HAP-1 (cell line): ENCODE results near the gene FRY.

Experiments
- DNase-seq, 2 experiments: peaks; one replicate each; pipeline ENCODE4 v3.0.0-alpha.2; 2016 to 2020; ENCODE audit warnings: low spot score in 2 of 2
- H3K27me3 ChIP-seq: fragments of 250-450 bp; sonication (Bioruptor Pico); 2 replicates; pipeline ENCODE4 v1.5.1; 2020; ENCODE audit warnings: low read depth, mild to moderate bottlenecking, moderate library complexity
- H3K36me3 ChIP-seq: fragments of 250-450 bp; sonication (Bioruptor Pico); replicated peaks from 2 replicates; pipeline ENCODE4 v1.5.1; 2020; ENCODE audit warnings: mild to moderate bottlenecking
- H3K4me1 ChIP-seq: fragments of 250-450 bp; sonication (Bioruptor Pico); 2 replicates; pipeline ENCODE4 v1.5.1; 2020; ENCODE audit warnings: mild to moderate bottlenecking
- H3K4me3 ChIP-seq: fragments of 250-450 bp; sonication (Bioruptor Pico); 2 replicates; pipeline ENCODE4 v1.5.1; 2020; ENCODE audit warnings: mild to moderate bottlenecking, moderate library complexity
- H3K9me3 ChIP-seq: fragments of 250-450 bp; sonication (Bioruptor Pico); 2 replicates; pipeline ENCODE4 v1.5.1; 2020; ENCODE audit warnings: mild to moderate bottlenecking, moderate library complexity
- in situ Hi-C: fragments of 300-500 bp; cut with MboI; formaldehyde crosslinking; loops from 3 replicates; pipeline ENCODE4 v1.14.3; 2020; ENCODE audit warnings: low sequenced_read_pairs, inconsistent platforms, mixed read lengths

The FRY gene

DNA sequence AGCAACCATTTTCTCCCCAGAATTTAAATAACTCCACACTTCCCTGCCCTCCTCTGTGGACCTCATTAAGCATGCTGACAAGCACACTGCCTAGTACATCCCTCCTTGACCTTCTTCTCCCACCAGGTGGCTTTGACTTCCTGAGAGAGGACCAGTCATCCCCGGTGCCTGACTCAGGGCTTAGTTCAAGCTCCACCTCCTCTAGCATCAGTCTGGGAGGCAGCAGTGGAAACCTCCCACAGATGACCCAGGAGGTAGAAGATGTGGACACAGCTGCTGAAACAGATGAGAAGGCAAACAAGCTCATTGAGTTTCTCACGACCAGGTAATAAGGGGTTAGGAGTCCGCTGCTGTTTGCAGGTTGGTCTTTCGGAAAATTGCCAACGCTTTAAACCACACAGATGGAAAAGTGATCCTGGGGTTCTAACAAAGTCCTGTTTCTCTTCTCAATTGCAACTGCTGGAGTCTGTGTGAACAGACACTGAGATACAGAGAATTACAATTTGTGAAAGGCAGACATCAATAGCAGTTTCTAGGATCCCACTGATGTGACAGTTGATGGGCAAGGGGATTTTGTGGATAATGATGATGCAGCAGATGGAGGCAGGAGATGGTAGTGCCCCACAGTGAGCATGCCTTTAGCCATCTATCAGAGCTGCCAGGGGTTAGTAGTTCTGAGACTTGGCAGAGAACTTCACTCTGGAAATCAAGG lies 196.9 kb downstream of the FRY start:
- Histone ChIP-seq H3K4me3 (no peak overlapping the region), H3K4me1 (peaks cover 8% of the 10 kb centered on the region), H3K9me3 (no peaks in the 10 kb centered on the region), H3K27me3 (no peaks in the 10 kb centered on the region), H3K36me3 (no peaks in the 10 kb centered on the region)
- in situ Hi-C loops, result no loop called here
- no peak for DNase-seq

DNA sequence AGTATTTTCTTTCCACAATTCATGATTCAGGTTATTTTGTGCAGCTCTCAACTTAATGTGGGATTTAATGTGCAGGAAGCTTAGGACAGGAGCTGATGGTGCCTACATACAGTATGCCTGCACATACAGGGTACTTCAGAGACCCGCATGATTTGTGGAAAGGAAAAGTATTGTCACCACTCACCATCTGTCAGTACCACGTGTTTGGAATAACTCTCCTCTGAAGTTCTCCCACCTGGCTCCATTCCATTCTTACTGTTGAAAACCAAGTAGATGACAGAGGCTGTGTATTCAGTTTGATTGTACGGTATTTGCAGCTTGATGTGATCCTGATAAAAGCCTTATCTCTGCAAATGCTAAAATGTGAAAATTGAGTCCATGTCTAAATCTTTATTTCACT lies 197.9 kb downstream of the FRY start:
- H3K4me1 ChIP-seq, result peaks cover 8% of the 10 kb centered on the region
- no peak for DNase-seq

DNA sequence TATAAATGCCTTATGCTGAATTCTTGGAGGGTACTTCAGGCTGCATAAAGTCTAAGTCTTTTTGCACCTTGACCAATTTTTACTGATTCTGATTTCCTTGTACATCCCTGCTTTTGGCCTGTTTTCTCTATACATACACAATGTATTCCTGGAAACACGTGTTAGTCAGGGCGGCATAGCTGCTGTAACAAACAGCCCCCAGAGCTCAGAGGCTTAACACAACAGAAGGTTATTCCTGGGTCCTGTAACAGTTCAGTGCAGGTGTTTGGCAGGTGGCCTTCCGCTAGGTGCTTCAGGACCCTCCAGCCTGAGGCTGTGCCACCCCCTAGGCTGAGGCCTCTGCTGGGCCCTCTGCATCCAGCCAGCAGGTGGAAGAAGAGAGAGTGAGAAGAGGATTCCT lies 200.7 kb downstream of the FRY start:
- no peak overlapping the region for H3K4me3 ChIP-seq
- H3K9me3 ChIP-seq, result no peaks in the 10 kb centered on the region
- DNase-seq, result no peak
- no peaks in the 10 kb centered on the region for H3K27me3 ChIP-seq
- H3K4me1 ChIP-seq, result peaks cover 5% of the 10 kb centered on the region
- no peaks in the 10 kb centered on the region for H3K36me3 ChIP-seq
- in situ Hi-C loops, result no loop called here

More for the DNA sequence above, 197.9 kb downstream of the FRY start:
- no peaks in the 10 kb centered on the region for H3K36me3 ChIP-seq
- in situ Hi-C loops, result no loop called here
- H3K9me3 ChIP-seq, result no peaks in the 10 kb centered on the region
- H3K27me3 ChIP-seq, result no peaks in the 10 kb centered on the region
- H3K4me3 ChIP-seq, result no peak overlapping the region

DNA sequence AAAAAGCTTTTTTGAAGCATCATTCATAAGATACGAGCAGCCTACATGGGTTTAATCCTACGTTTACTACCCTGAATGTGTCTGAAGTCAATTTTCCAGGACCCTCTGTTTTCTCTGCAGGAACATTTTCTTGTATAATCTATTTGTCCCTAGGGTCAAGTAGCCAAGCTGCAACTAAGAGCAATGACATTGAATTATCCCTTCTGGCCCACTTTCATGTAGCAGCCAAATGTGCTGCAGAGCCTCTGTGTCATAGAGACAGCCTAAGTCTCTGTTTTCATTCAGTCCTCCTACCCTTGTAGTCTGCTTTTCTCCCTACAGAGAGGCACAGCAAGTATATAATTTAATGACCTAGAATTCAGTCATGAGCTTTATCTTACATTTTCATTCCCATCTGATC lies 201.5 kb downstream of the FRY start:
- in situ Hi-C loops, result no loop called here
- no peaks in the 10 kb centered on the region for H3K27me3 ChIP-seq
- no peak overlapping the region for H3K4me3 ChIP-seq
- H3K4me1 ChIP-seq, result peaks cover 5% of the 10 kb centered on the region
- no peaks in the 10 kb centered on the region for H3K9me3 ChIP-seq
- no peak for DNase-seq
- H3K36me3 ChIP-seq, result no peaks in the 10 kb centered on the region

DNA sequence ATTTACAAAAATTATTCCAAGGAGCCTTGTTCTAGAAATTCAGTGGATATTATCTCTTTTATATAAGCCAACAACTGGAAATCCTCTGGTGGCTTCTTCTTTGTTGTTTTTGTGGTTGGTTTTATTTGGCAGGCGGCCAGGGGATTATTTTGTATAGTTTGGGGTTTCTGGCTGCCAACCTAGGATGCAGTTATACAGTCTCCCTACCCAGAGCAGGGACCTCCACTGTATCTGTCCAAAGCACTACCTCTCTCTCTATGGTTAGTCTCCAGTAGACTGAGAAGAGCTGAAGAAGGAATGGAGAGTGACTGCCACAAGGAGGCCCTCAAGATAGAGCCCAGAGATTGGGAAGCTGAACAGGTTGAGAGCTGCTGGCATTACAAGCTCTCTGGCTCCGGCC lies 203.3 kb downstream of the FRY start:
- peak in 1 of 2 experiments; percentile 30 for DNase-seq
- Histone ChIP-seq H3K36me3 (no peaks in the 10 kb centered on the region), H3K4me1 (peaks cover 5% of the 10 kb centered on the region), H3K4me3 (no peak overlapping the region), H3K27me3 (no peaks in the 10 kb centered on the region), H3K9me3 (no peaks in the 10 kb centered on the region)
- in situ Hi-C loops, result no loop called here

DNA sequence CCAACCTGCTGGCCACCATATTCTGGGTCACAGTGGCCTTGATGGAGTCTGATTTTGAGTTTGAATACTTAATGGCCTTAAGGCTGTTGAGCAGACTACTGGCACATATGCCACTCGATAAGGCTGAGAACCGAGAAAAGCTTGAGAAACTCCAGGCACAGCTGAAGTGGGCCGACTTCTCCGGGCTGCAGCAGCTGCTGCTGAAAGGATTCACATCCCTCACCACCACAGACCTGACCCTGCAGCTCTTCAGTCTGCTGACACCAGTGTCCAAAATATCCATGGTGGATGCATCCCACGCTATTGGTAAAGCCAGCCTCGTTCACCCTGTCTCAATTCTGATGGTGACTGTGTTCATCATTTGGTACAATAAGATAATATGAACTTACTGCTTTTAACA lies 206.1 kb downstream of the FRY start:
- no peaks in the 10 kb centered on the region for H3K9me3 ChIP-seq
- no peak for DNase-seq
- in situ Hi-C loops, result no loop called here
- peaks cover 3% of the 10 kb centered on the region for H3K4me1 ChIP-seq
- no peak overlapping the region for H3K4me3 ChIP-seq
- H3K27me3 ChIP-seq, result no peaks in the 10 kb centered on the region
- no peaks in the 10 kb centered on the region for H3K36me3 ChIP-seq

DNA sequence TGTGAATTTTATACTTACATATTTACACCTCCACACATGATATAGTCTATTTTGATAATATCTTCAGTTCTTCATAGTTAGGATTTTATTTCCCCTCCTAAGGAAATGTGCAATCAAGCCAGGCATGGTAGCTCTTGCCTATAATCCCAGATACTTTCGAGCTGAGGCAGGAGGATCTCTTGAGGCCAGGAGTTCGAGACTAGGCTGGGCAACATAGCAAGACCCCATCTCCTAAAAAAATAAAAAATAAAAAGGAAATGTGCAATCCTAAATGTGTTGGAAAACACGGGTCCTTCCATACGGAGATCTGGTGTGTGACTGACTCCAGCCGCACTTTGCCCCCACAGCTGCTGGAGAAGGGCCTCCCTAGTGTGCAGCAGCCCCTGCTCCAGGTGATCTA lies 212.1 kb downstream of the FRY start:
- Histone ChIP-seq H3K9me3 (no peaks in the 10 kb centered on the region), H3K4me3 (no peak overlapping the region), H3K4me1 (no peaks in the 10 kb centered on the region; the same call in 1 of the 2 replicates), H3K36me3 (no peaks in the 10 kb centered on the region), H3K27me3 (no peaks in the 10 kb centered on the region)
- in situ Hi-C loops, result no loop called here
- no peak for DNase-seq

DNA sequence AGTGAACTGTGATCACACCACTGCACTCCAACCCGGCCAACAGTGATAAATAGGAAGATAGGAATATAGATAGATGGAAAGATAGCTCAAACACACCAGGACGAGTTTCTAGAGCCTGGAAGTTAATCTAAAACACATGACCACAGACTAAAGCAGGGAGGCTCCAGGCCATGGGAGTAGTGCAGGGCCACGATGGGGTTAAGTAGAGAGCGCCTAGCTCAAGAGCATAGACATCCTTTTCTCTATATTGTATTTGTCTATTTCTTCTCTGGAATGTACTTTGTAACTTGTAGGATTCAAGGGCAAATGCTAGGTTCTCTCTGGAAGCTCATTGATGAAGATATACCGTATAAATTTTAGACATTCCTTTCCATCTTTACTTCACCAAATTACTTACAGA lies 214.0 kb downstream of the FRY start:
- in situ Hi-C loops, result no loop called here
- no peak for DNase-seq

DNA sequence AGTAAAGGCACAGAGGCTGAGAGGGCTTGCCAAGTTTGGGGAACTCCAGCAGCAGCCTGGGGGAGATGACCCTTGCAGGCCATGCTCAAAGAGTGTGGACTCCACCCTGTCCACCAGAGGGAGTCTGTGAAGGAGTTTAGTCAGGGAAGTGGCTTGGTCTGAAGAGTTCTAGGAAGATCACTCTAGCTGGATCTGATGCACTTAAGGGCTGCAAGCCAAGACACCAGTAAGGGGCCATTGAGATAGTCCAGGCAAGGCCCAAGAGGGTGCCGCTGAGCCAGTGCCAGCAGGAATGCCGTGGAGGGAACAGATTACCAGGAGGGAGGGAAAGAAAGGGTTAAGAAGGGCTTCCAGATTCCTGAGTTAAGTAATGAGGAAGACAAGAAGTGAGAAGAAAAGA lies 214.9 kb downstream of the FRY start:
- in situ Hi-C loops, result no loop called here
- no peak overlapping the region for H3K4me3 ChIP-seq
- no peaks in the 10 kb centered on the region for H3K27me3 ChIP-seq
- H3K4me1 ChIP-seq, result no peaks in the 10 kb centered on the region; the same call in 1 of the 2 replicates
- no peaks in the 10 kb centered on the region for H3K9me3 ChIP-seq
- peak; percentile 69 to 80 for DNase-seq
- H3K36me3 ChIP-seq, result no peaks in the 10 kb centered on the region

More for the DNA sequence above, 214.0 kb downstream of the FRY start:
- Histone ChIP-seq H3K4me3 (no peak overlapping the region), H3K27me3 (no peaks in the 10 kb centered on the region), H3K9me3 (no peaks in the 10 kb centered on the region), H3K36me3 (no peaks in the 10 kb centered on the region), H3K4me1 (no peaks in the 10 kb centered on the region; the same call in 1 of the 2 replicates)

DNA sequence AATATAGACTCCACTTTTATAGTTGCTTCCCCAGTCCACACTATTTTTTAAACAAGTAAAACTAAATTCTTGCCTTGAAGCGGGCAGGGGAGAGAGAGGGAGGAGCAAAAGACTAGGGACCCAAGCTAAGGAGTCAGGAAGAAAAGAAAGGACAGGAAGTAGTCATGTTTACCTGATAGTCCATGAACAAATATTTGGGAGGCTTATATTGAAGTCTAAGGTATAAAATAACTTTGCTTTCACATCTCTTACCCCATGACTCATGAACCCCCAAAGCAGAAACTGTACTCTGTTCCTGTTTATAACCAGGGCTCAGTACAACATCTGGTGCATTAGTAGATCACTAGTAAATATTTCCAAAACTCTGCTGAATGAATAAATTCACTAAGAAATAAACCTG lies 216.3 kb downstream of the FRY start:
- Histone ChIP-seq H3K4me1 (no peaks in the 10 kb centered on the region), H3K36me3 (no peaks in the 10 kb centered on the region), H3K4me3 (no peak overlapping the region), H3K27me3 (no peaks in the 10 kb centered on the region), H3K9me3 (no peaks in the 10 kb centered on the region)
- in situ Hi-C loops, result no loop called here
- no peak for DNase-seq

DNA sequence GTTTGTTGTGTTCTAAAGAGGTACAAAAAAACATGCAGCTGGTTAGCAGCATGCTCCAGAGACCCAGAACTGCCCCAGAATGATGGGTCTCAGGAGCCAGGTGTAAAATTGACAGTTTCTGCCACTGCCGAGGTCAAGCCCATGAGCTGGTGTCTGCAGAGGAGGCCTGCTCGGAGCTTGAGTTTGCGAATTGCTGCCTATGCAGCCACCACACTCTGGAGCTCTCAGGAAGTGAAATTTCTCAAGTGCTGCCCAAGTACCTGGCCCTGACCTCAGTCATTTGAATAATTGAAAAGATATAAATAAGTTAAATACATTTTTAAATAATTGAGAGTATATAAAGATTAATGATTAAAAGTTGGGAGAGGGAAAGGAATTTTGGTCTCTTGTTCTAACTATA lies 217.2 kb downstream of the FRY start:
- no peaks in the 10 kb centered on the region for H3K27me3 ChIP-seq
- no peaks in the 10 kb centered on the region for H3K9me3 ChIP-seq
- H3K4me3 ChIP-seq, result no peak overlapping the region
- H3K36me3 ChIP-seq, result no peaks in the 10 kb centered on the region
- in situ Hi-C loops, result no loop called here
- no peak for DNase-seq
- H3K4me1 ChIP-seq, result no peaks in the 10 kb centered on the region

DNA sequence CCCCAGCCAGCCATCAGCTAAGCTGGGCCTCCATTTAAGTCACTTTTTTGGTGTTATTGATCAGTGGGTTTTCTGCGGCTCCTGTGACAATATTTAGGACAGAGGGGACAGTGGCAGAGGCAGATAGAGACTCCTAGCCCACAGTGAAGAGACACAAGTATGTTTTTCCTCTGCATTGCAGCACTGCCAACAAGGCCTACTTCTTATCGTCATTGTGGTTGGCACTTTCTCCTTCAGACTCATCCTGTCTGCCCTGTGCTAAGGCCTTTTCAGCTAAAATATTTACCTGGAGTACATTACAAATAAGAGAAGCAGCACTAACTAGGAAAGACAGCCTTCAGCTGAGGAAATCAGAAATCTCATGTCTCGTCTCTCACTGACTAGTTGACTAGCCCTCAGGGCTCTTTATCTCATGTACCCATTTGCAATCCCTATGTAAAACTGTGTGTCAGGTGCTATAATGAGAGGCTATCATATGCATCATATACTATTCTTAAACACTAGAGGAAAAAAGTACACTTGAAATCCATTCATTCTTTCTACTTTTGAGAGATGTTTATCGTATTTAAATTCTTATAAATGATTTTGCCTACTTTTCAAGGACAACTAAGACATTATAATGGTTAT lies 221.4 kb downstream of the FRY start:
- in situ Hi-C loops, result no loop called here

DNA sequence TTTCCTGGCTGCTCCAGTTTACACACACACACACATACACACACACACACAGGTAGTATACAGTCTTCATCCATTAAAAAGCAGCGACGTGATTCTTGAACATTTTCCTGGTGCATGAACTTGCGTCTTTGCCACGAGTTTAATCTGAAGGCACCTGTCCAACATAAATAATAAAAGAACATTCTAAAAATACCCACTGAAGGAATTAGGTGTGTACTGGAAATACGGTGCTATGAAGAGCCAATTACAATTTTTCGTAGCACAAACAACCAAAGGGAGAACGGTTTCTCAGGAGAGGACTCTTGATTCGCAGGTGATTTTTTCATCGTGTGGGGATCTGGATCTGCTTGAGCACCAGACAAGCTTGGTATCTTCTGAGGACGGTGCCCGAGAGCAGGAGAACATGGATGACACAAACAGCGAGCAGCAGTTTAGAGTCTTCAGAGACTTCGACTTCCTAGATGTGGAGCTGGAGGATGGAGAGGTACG lies 222.4 kb downstream of the FRY start:
- no peaks in the 10 kb centered on the region for H3K36me3 ChIP-seq
- in situ Hi-C loops, result no loop called here
- H3K9me3 ChIP-seq, result no peaks in the 10 kb centered on the region
- no peak overlapping the region for H3K4me3 ChIP-seq
- no peaks in the 10 kb centered on the region for H3K4me1 ChIP-seq
- no peak for DNase-seq
- H3K27me3 ChIP-seq, result no peaks in the 10 kb centered on the region

More for the DNA sequence above, 221.4 kb downstream of the FRY start:
- no peaks in the 10 kb centered on the region for H3K4me1 ChIP-seq
- H3K4me3 ChIP-seq, result no peak overlapping the region
- no peak for DNase-seq
- H3K9me3 ChIP-seq, result no peaks in the 10 kb centered on the region
- no peaks in the 10 kb centered on the region for H3K36me3 ChIP-seq
- no peaks in the 10 kb centered on the region for H3K27me3 ChIP-seq

DNA sequence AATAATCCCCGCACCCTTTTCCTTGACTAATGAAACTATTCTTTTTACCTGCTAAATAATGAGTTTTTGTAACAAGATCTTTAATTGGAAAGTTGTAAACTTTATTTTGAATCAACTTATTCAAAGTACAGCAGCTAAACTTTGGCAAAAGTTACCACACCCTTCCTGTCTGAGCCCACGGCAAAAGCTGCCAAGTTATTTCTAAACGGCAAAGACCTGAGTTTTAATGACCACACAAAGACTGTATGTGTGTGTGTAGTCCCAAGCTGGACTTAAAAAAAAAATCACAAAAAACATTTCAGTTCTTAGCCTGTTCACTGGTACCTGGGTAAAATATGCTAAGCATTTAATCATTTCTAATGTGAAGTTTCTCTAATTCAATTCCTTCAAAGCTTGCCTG lies 222.8 kb downstream of the FRY start:
- Histone ChIP-seq H3K36me3 (no peaks in the 10 kb centered on the region), H3K4me1 (no peaks in the 10 kb centered on the region), H3K4me3 (no peak overlapping the region), H3K27me3 (no peaks in the 10 kb centered on the region), H3K9me3 (no peaks in the 10 kb centered on the region)
- DNase-seq, result no peak
- in situ Hi-C loops, result no loop called here
